SKM-1 treated with dmso at 0.1 percent for 144 hours (cell line): ENCODE results near the gene NDUFB4.
A peak's percentile ranks its signal among the peaks of the same experiment; 100 is the strongest.

Experiments
- DNase-seq: peaks from one replicate; lab custom pipeline; 2025; ENCODE audit not compliant: unreplicated experiment; lab: John Stamatoyannopoulos, UW

Gene NDUFB4

GRCh38 chr3:120596116-120596852, at the start of gene NDUFB4:
Gene NDUFB4 (plus strand): TSS chr3:120596336. CDS start chr3:120596360, 24 bp downstream.
- DNase-seq: peak; percentile 99

- DNase-seq: no peak
Observed at GRCh38 chr3:120550546-120550945, 45.6 kb upstream of the NDUFB4 start.

DNA sequence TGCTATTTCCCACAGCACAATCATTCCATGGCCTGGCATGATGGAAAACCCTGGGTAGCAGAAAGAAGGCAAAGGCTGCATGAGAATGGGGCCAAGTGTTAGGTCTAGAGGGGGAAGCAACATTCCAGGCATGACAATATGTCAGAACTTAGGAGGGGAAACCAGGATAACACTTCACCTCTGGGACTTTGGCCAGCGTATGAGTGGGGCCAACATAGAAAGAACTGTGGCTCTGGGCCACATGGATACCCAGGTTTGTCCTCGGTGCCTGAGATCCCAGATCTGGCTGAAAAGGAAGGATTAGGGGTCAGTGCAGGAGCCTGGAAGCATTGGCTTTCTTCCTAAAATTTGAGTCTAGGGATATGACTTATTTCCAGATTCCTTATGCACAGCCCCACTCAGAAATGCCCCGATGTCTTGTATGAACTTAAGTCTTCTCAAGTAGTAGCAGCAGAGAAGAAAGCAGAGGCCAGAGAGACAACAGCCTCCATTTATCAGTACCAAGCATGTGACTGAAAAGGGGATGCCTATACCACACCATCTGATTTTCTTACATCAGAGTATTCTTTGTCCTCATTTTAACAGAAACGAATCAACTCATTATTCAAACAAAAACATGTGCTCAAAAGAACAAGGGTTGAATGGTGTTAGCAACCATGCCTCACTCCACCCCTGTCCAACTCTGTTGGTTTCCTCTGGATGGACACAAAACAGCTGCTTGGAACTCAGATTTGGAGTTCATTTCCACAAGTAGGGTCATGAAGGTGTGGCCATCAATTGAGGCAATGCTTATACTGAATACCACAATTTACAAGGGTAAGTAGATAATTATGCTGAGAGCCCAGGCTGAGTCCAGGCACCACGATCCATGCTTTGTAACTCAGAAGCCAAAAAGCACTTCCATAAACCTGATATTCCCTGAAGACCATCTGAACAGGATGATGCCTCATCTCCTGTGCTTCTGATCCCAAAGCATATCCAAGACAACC, 43.7 kb upstream of the NDUFB4 start:
- DNase-seq: no peak

- DNase-seq: no peak
Observed at GRCh38 chr3:120554812-120555606, 41.1 kb upstream of the NDUFB4 start.

DNA sequence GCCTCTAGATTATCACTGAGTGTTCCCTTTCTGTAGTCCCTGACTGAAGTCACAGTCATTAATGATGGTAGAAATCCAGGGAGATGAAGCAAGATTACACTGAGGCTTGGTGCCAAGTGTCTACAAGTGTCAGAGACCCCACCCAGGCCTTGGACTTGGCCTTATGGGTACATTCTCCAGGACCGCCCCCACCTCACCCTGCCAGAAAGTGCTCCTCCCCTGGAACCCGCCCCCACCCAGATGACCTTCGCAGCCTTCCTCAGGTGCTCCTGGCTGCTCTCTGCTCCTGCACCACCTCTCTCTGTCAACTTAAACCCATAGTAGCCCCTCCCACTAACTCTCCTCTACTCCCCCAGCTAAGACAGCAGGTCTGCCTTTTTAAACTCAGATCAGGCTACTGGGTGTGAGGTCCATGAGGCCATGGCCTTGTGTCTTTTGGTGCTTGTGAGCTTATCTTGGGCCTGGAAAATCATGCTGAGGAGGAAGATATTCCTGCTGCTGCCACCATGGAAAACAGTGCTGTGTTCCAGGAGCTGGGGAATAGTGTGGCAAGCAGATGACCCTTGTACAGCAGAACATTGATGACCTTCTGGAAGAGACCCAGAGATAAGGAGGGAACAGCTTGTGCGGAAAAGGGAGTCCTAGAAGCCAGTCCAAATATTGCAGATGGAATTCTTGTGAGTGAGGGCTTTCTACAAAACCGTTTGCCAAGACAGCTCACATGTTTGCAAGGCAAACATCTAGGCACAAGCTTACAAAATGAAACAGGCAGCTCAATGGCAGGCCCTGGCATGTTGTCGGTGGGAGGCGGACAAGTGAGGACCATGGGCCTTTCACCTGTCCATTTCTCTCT, 40.3 kb upstream of the NDUFB4 start:
- no peak for DNase-seq

GRCh38 chr3:120557115-120557514, 39.0 kb upstream of the NDUFB4 start:
- DNase-seq: no peak

GRCh38 chr3:120558771-120559241, 37.3 kb upstream of the NDUFB4 start:
- peak; percentile 89 for DNase-seq

GRCh38 chr3:120559242-120560061, 36.7 kb upstream of the NDUFB4 start:
- DNase-seq: peak; percentile 67

DNA sequence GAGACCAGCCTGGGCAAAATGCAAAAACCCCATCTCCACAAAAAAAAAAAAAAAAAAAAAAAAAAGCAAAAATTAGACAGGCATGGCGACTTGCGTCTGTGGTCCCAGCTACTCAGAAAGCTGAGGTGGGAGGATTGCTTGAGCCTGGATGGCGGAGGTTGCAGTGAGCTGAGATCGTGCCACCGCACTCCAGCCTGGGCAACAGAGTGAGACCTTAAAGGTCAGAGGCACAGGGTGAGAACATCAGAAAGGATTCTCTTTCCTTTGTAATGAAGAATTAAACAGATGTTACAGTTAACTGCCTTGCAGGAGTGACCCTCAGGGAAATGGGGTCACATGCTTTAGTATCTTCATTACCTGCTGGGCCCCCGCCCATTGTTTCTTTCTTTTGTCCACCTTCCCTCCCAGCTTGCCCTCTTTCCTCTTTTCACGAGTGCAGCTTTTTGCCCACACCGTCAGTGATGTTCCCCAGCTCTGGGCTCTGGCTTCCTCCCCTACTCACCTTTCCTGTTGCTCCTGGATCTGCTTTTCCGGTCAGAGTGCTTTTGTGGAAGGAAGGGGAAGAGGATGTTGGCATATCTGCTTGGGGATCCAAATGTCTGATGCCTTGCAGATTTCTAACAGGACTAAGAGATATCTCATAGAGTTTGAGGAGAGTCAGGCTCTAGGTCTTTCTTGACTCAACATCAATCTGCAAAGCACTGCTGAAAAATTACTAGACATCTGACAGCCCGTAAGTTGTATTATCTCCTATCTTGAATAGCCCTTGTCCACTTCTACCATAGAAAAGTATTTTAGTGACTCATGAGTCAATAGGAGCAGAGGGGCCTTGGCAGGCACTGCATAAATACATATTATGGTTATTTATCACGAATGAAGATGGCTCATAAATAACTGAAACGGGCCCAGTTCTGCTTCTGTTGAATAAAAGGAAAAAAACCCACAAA, 35.6 kb upstream of the NDUFB4 start:
- no peak for DNase-seq

- peak; percentile 66 for DNase-seq
Observed at GRCh38 chr3:120561251-120562045, 34.7 kb upstream of the NDUFB4 start.

- no peak for DNase-seq
Observed at GRCh38 chr3:120563356-120564022, 32.6 kb upstream of the NDUFB4 start.

DNA sequence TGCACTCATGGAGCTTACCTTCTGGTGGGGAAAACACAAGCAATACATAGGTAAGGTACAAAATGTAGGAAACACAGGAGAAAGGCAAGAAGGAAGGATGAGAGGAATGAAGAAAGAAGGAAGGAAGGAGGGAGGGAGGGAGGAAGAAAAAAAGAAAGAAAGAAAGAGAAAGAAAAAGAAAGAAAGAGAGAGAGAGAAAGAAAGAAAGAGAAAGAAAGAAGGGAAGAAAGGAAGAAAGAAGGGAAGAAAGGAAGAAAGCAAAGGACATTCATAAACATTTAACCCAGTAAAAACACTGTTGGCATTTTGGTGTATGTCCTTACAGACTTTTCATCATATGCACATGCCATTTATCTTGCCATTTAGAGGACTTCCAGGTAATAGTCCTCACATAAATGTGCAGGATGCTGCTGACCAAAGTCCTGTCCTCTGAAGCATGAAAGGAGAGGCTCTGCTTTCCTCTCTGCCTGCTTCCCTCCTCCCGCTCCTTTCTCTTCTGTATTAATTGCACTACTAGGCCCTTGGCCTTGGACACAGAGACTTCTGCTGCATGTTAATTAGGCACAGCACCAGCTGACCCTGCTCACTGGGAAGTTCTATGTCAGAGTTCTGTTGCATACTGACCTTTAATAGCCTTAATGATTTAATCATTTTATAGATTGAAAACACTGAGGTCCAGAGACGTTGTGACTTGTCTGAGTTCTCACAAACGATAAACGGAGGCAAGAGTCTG, 29.7 kb upstream of the NDUFB4 start:
- DNase-seq: no peak

DNA sequence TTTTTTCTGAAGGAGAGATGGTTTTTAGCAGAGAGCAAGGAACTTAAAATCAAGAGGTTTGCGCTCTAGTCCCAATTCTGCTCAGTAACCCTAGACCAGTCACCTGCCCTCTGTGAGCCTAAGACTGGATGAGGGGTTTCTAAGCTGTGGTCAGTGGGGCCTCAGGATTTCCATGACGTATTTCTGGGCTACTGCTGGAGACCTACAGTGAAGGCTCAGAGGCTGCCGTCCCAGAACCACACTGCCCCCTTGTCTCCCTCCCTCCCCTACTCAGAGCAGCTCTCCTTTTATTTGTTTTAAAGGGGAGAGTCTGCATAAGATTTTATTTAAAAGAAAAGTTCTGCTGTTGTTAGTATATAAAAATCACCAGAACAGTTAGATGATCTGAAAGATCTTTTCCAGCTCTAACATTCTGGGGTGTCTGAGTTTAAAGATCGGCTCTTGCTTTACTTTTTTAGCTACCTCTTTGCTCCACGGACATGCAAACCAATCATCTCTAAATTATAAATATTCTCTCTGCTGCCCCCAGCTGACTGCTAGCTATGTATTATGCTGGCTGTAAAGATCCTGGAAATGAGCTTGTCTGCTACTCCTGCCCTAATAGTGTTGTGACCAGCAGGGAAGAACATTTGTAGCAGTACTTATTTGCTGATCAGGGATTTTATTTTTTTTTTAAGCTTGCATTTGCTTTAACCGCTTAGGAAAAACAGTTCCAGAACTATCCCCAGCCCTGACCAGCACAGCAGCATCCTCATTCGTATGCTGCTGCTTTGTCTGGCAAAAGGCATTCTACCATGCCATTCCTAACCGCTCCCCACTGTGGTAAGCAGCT, 28.6 kb upstream of the NDUFB4 start:
- peak; percentile 34 for DNase-seq

DNA sequence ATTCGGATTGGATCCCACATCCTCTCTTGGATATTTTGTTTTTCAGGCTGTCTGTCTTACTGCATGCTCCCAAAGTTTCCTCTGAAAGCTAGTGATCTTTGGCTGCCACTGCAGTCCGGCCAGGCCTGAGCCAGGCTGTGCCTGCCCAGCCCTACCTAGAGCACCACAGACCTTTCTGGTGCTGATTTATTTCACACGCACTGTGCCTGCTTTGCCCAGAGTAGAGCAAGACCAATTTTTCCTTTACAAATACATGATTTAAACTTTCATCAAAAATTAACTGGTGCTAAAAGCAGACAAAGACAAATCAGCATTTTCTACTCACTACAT, 28.0 kb upstream of the NDUFB4 start:
- no peak for DNase-seq

DNA sequence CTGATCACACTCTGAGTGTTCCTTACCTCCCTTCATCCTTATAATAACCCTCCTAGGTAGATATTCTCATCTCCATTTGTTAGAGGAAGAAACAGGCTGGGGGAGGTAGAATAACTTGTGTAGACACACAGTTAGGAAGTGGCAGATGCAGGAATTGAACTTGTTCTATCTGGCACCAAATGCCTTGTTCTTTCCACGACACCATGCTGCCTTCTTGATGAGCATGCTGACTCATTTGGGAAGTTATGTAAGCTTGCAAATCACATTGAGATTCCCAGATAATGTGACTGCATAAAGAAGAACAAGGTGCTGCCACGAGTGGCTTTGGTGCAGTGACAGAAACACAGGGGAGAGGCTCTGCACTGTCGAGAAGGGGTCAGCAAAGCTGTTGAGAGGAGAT, 27.5 kb upstream of the NDUFB4 start:
- no peak for DNase-seq
